GM12878 (cell line): ENCODE measurements around the gene NFE2L2. TPM values are rescaled to one million over a fixed set of nuclear protein-coding genes. Genes with fewer than 3 reads are reported as not detected.
A peak's percentile ranks its signal among the peaks of the same experiment; 100 is the strongest.

Source experiments
- RAD51 ChIP-seq: fragments of 450-650 bp; IDR thresholded peaks from 2 replicates; pipeline ENCODE4 v1.6.1; 2016; ENCODE audit warnings: moderate library complexity, mild to moderate bottlenecking, inconsistent platforms
- SMAD1 ChIP-seq: fragments of 450-650 bp; IDR thresholded peaks from 2 replicates; pipeline ENCODE4 v1.6.1; 2018; ENCODE audit warnings: mild to moderate bottlenecking, low read depth; ENCODE audit not compliant: partially characterized antibody
- polyA plus RNA-seq, 11 experiments: library from polyadenylated mRNA; depleted of rRNA in 4 of 11; unstranded in 6 of 11; stranded (reverse) in 5 of 11; fragments of >200 nt; fragmentation: Nextera tagmentation in 4 of 11; fragmentation: Illumina TruSeq in 1 of 11; extraction: Ambion mirVana in 4 of 11; extraction: Trizol in 1 of 11; gene quantifications; 1 replicate in 1 of 11; 2 replicates in 10 of 11; pipeline versions ENCODE4 v1.2.1 to v1.2.3, GENCODE V29; 2011 to 2016; ENCODE audit warnings: inconsistent platforms in 2 of 11, missing spikeins in 2 of 11, low read depth in 1 of 11
- total RNA-seq, 4 experiments: library from RNA; depleted of rRNA in 3 of 4; stranded (reverse); fragments of >200 nt in 3 of 4; fragmentation: Illumina TruSeq in 1 of 4; extraction: Trizol in 1 of 4; gene quantifications; 2 replicates each; pipeline versions ENCODE4 v1.2.1 to v1.2.3, GENCODE V29; 2013 to 2021
- TF ChIP-seq, protein P1 (sequence below): IDR thresholded peaks from 2 replicates; pipeline ENCODE4 v1.6.1; 2012; ENCODE audit warnings: mild to moderate bottlenecking, low read depth, low read length
- TF ChIP-seq, protein P2 (sequence below): fragments of 450-650 bp; IDR thresholded peaks from 2 replicates; pipeline ENCODE4 v1.6.1; 2014; ENCODE audit warnings: mild to moderate bottlenecking
- TF ChIP-seq, protein P3 (sequence below): fragments of 450-650 bp; IDR thresholded peaks from 2 replicates; pipeline ENCODE4 v1.6.1; 2017; ENCODE audit warnings: mild to moderate bottlenecking, low read depth, inconsistent platforms; ENCODE audit not compliant: poor library complexity, severe bottlenecking

NFE2L2 gene
- total and polyA plus RNA-seq, 10 of the 15 experiments (the other 5 are each of a cell fraction or from before 2014, with no cell fraction given): 18.4 to 69.8 (median 37.1) TPM

DNA sequence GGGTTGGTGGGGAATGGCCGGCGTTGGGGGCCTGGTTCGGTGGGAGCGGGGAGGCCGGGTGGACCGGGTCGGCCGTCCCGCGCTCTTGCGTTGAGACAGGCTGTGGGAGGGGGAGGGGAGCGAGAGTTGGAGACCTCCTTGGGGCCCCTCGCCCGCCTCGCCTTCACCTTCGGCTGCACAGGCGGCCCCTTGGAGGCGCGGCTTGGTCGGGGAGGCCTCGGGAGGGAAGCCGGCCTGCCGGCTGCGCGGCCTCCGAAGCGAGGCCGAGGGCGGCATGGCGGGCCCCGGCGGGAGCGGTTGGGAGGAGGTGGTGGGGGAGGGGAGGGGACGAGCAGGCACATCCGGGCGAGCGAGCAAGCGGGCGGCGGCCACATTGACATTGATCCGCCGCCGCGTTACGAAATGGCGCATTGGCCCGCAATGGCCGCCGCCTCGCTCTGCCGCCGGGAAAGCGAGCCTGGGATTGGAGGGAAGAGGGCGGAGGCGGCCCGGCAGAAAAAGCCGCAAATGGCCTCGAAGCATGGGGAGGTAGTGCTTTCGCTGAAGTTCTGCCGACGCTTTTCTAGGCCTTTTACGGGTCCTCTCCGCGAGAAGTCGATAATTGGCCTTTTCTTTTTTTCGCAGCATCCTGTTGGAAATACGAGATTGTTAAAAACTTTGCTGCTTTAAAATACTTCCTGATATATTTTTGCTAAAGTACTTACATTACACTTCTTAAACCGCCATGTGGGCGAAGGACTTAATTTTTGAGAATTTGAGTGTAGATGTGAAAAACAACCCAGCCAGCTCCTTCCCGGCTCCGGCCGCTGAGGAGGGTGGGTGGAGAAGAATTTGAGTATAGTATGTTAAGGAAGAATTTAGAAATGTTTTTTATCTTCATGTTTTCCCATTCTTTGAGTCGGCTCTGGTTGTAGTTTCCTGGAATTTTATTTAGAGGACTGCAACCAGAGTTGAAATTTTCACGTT, 51.4 kb downstream of the NFE2L2 start (continued):
- TF ChIP-seq, protein P1, sequence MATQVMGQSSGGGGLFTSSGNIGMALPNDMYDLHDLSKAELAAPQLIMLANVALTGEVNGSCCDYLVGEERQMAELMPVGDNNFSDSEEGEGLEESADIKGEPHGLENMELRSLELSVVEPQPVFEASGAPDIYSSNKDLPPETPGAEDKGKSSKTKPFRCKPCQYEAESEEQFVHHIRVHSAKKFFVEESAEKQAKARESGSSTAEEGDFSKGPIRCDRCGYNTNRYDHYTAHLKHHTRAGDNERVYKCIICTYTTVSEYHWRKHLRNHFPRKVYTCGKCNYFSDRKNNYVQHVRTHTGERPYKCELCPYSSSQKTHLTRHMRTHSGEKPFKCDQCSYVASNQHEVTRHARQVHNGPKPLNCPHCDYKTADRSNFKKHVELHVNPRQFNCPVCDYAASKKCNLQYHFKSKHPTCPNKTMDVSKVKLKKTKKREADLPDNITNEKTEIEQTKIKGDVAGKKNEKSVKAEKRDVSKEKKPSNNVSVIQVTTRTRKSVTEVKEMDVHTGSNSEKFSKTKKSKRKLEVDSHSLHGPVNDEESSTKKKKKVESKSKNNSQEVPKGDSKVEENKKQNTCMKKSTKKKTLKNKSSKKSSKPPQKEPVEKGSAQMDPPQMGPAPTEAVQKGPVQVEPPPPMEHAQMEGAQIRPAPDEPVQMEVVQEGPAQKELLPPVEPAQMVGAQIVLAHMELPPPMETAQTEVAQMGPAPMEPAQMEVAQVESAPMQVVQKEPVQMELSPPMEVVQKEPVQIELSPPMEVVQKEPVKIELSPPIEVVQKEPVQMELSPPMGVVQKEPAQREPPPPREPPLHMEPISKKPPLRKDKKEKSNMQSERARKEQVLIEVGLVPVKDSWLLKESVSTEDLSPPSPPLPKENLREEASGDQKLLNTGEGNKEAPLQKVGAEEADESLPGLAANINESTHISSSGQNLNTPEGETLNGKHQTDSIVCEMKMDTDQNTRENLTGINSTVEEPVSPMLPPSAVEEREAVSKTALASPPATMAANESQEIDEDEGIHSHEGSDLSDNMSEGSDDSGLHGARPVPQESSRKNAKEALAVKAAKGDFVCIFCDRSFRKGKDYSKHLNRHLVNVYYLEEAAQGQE: no peak
- TF ChIP-seq RAD51: no peak
- TF ChIP-seq, protein P2, sequence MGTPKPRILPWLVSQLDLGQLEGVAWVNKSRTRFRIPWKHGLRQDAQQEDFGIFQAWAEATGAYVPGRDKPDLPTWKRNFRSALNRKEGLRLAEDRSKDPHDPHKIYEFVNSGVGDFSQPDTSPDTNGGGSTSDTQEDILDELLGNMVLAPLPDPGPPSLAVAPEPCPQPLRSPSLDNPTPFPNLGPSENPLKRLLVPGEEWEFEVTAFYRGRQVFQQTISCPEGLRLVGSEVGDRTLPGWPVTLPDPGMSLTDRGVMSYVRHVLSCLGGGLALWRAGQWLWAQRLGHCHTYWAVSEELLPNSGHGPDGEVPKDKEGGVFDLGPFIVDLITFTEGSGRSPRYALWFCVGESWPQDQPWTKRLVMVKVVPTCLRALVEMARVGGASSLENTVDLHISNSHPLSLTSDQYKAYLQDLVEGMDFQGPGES: no peak
- TF ChIP-seq, protein P3, sequence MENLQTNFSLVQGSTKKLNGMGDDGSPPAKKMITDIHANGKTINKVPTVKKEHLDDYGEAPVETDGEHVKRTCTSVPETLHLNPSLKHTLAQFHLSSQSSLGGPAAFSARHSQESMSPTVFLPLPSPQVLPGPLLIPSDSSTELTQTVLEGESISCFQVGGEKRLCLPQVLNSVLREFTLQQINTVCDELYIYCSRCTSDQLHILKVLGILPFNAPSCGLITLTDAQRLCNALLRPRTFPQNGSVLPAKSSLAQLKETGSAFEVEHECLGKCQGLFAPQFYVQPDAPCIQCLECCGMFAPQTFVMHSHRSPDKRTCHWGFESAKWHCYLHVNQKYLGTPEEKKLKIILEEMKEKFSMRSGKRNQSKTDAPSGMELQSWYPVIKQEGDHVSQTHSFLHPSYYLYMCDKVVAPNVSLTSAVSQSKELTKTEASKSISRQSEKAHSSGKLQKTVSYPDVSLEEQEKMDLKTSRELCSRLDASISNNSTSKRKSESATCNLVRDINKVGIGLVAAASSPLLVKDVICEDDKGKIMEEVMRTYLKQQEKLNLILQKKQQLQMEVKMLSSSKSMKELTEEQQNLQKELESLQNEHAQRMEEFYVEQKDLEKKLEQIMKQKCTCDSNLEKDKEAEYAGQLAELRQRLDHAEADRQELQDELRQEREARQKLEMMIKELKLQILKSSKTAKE: peak; percentile 22
- no peak for TF ChIP-seq SMAD1
